GM12878 (cell line): ENCODE results near the gene HDAC3. TPM values are rescaled to one million over a fixed set of nuclear protein-coding genes. Genes with fewer than 3 reads are reported as not detected.
A peak's percentile ranks its signal among the peaks of the same experiment; 100 is the strongest.

Experiments
- GABPA ChIP-seq: IDR thresholded peaks from 2 replicates; pipeline ENCODE4 v1.6.1; 2014; ENCODE audit warnings: antibody characterized with exemption, low read depth, mild to moderate bottlenecking, inconsistent platforms
- HCFC1 ChIP-seq: fragments of 150-350 bp; IDR thresholded peaks from 2 replicates; pipeline ENCODE4 v1.6.1; 2014; ENCODE audit warnings: low read length
- PAX5 ChIP-seq: IDR thresholded peaks from 2 replicates; pipeline ENCODE4 v1.6.1; 2011; ENCODE audit warnings: low read depth, low read length, borderline replicate concordance
- ZBTB11 ChIP-seq: fragments of 450-650 bp; formaldehyde crosslinking; IDR thresholded peaks from 2 replicates; pipeline ENCODE4 v1.5.0; 2022; ENCODE audit warnings: mild to moderate bottlenecking, missing genetic modification characterization
- ZNF24 ChIP-seq: fragments of 450-650 bp; IDR thresholded peaks from 2 replicates; pipeline ENCODE4 v1.6.1; 2017; ENCODE audit warnings: antibody characterized with exemption, mild to moderate bottlenecking
- polyA plus RNA-seq, 11 experiments: library from polyadenylated mRNA; depleted of rRNA in 4 of 11; unstranded in 6 of 11; stranded (reverse) in 5 of 11; fragments of >200 nt; fragmentation: Nextera tagmentation in 4 of 11; fragmentation: Illumina TruSeq in 1 of 11; extraction: Ambion mirVana in 4 of 11; extraction: Trizol in 1 of 11; gene quantifications; 1 replicate in 1 of 11; 2 replicates in 10 of 11; pipeline versions ENCODE4 v1.2.1 to v1.2.3, GENCODE V29; 2011 to 2016; ENCODE audit warnings: inconsistent platforms in 2 of 11, missing spikeins in 2 of 11, low read depth in 1 of 11
- total RNA-seq, 4 experiments: library from RNA; depleted of rRNA in 3 of 4; stranded (reverse); fragments of >200 nt in 3 of 4; fragmentation: Illumina TruSeq in 1 of 4; extraction: Trizol in 1 of 4; gene quantifications; 2 replicates each; pipeline versions ENCODE4 v1.2.1 to v1.2.3, GENCODE V29; 2013 to 2021
- TF ChIP-seq, protein P1 (sequence below): fragments of 450-650 bp; IDR thresholded peaks from 2 replicates; pipeline ENCODE4 v1.6.1; 2018; ENCODE audit warnings: borderline replicate concordance, mild to moderate bottlenecking; ENCODE audit not compliant: partially characterized antibody

The HDAC3 gene
- total and polyA plus RNA-seq, 10 of the 15 experiments (the other 5 are each of a cell fraction or from before 2014, with no cell fraction given) = 62.2 to 140 (median 112) TPM

DNA sequence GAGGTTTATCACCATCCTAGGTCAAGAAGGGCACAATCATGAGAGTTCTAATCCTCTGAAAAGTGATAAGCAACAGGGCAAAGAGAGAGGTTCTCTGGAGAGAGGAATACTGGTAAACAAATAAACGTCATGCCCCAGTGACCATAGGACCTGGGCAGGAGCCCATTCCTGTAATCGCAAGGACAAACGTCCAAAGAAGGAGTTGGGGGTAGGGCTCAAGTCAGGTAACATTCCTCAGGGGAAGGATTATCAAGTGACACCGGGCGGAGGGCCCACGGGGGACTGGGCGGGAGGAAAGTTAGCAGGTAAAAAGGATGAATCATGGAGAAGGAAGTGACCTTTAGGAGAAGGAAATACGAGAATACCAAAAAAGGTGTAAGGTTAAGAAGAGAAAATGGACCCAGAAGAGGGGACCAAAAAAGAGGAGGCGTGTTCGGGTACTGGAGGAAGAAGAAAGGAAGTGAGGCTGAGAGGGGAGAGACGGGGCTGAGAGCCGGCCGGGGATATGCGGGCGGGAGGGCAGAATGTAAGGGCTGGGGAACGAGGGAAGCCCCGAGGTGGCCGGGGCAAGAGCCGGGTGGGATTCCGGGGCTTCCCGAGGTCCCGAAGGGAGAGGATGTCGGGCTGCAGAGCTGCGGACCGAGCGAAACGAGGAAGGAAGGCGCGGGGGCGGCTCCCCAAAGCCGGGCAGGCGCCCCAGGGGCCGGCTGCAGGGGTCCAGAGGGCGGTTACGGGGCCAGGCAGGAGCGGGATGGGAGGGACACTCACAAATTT lies 18.4 kb downstream of the HDAC3 start (continued):
- TF ChIP-seq ZNF24 (no peak), HCFC1 (0 out of 2 replicates have a peak, but pooled peaks have one; percentile 18), ZBTB11 (CRISPR knock-in tag) (peak; percentile 67), GABPA (peak; percentile 75), PAX5 (no peak)
- TF ChIP-seq, protein P1, sequence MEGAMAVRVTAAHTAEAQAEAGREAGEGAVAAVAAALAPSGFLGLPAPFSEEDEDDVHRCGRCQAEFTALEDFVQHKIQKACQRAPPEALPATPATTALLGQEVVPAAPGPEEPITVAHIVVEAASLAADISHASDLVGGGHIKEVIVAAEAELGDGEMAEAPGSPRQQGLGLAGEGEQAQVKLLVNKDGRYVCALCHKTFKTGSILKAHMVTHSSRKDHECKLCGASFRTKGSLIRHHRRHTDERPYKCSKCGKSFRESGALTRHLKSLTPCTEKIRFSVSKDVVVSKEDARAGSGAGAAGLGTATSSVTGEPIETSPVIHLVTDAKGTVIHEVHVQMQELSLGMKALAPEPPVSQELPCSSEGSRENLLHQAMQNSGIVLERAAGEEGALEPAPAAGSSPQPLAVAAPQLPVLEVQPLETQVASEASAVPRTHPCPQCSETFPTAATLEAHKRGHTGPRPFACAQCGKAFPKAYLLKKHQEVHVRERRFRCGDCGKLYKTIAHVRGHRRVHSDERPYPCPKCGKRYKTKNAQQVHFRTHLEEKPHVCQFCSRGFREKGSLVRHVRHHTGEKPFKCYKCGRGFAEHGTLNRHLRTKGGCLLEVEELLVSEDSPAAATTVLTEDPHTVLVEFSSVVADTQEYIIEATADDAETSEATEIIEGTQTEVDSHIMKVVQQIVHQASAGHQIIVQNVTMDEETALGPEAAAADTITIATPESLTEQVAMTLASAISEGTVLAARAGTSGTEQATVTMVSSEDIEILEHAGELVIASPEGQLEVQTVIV = no peak
